KMS-11 (cell line): ENCODE data around the gene ZNHIT1.

Source experiments
- H2AFZ ChIP-seq: fragments of 200-600 bp; sonication (generic); 2 replicates; pipeline ENCODE4 v1.6.1; 2016; ENCODE audit warnings: antibody characterized with exemption, mixed run types, low read depth
- H3K27ac ChIP-seq: fragments of 200-600 bp; sonication (generic); 2 replicates; pipeline ENCODE4 v1.6.1; 2016; ENCODE audit warnings: mild to moderate bottlenecking, mixed run types
- H3K27me3 ChIP-seq: fragments of 200-600 bp; sonication (generic); 2 replicates; pipeline ENCODE4 v1.6.1; 2017; ENCODE audit warnings: mild to moderate bottlenecking, low read depth, mixed run types, moderate library complexity; ENCODE audit not compliant: insufficient read depth
- H3K36me3 ChIP-seq: fragments of 200-600 bp; sonication (generic); 2 replicates; pipeline ENCODE4 v1.6.1; 2017; ENCODE audit warnings: mild to moderate bottlenecking, mixed run types; ENCODE audit not compliant: insufficient read depth
- H3K4me1 ChIP-seq: fragments of 200-600 bp; sonication (generic); 2 replicates; pipeline ENCODE4 v1.6.1; 2016; ENCODE audit warnings: mild to moderate bottlenecking, low read depth, mixed run types; ENCODE audit not compliant: poor library complexity, severe bottlenecking
- H3K4me2 ChIP-seq: fragments of 200-600 bp; sonication (generic); 2 replicates; pipeline ENCODE4 v1.7.0; 2016; ENCODE audit warnings: mild to moderate bottlenecking, mixed run types
- H3K4me3 ChIP-seq: fragments of 200-600 bp; sonication (generic); IDR thresholded peaks from 2 replicates; pipeline ENCODE4 v1.6.1; 2017; ENCODE audit warnings: low read depth, low read length, mixed read lengths; ENCODE audit not compliant: insufficient read depth
- H3K79me2 ChIP-seq: fragments of 200-600 bp; sonication (generic); 2 replicates; pipeline ENCODE4 v1.6.1; 2016; ENCODE audit warnings: low read depth, mixed run types; ENCODE audit not compliant: insufficient read depth
- H3K9ac ChIP-seq: fragments of 200-600 bp; sonication (generic); 2 replicates; pipeline ENCODE4 v1.6.1; 2016; ENCODE audit warnings: mild to moderate bottlenecking, mixed run types
- H4K20me1 ChIP-seq: fragments of 200-600 bp; sonication (generic); 2 replicates; pipeline ENCODE4 v1.6.1; 2016; ENCODE audit warnings: mild to moderate bottlenecking, mixed run types; ENCODE audit not compliant: insufficient read depth
- TF ChIP-seq, protein P1 (sequence below): fragments of 200-600 bp; sonication (generic); conservative IDR thresholded peaks from 2 replicates; pipeline ENCODE4 v1.6.1; 2017; ENCODE audit warnings: low read depth, mild to moderate bottlenecking, antibody characterized with exemption, low read length, moderate library complexity, mixed read lengths

The ZNHIT1 gene

DNA sequence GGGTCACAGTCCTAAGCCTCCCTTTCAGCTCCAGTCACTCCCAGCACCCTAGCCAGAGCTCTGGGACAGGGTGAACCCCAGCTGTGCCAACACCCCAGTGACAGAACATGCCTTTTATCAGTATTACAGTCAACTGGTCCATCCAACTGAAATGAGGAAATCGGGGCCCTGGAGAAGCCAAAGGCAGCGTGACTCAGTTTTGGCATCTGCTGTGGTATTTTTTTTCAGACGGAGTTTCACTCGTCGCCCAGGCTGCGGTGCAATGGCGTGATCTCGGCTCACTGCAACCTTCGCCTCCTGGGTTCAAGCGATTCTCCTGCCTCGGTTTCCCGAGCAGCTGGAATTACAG, 23.0 kb downstream of the ZNHIT1 start:
- Histone ChIP-seq H3K4me2 (no peak overlapping the region), H3K9ac (no peak overlapping the region), H2AFZ (no peak overlapping the region), H3K4me3 (no peak overlapping the region), H3K27me3 (no peaks in the 10 kb centered on the region), H3K4me1 (peaks cover 19% of the 10 kb centered on the region), H4K20me1 (no peaks in the 10 kb centered on the region), H3K79me2 (peaks cover 18% of the 10 kb centered on the region), H3K36me3 (no peaks in the 10 kb centered on the region), H3K27ac (no peak overlapping the region)
- TF ChIP-seq, protein P1, sequence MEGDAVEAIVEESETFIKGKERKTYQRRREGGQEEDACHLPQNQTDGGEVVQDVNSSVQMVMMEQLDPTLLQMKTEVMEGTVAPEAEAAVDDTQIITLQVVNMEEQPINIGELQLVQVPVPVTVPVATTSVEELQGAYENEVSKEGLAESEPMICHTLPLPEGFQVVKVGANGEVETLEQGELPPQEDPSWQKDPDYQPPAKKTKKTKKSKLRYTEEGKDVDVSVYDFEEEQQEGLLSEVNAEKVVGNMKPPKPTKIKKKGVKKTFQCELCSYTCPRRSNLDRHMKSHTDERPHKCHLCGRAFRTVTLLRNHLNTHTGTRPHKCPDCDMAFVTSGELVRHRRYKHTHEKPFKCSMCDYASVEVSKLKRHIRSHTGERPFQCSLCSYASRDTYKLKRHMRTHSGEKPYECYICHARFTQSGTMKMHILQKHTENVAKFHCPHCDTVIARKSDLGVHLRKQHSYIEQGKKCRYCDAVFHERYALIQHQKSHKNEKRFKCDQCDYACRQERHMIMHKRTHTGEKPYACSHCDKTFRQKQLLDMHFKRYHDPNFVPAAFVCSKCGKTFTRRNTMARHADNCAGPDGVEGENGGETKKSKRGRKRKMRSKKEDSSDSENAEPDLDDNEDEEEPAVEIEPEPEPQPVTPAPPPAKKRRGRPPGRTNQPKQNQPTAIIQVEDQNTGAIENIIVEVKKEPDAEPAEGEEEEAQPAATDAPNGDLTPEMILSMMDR = no peak

DNA sequence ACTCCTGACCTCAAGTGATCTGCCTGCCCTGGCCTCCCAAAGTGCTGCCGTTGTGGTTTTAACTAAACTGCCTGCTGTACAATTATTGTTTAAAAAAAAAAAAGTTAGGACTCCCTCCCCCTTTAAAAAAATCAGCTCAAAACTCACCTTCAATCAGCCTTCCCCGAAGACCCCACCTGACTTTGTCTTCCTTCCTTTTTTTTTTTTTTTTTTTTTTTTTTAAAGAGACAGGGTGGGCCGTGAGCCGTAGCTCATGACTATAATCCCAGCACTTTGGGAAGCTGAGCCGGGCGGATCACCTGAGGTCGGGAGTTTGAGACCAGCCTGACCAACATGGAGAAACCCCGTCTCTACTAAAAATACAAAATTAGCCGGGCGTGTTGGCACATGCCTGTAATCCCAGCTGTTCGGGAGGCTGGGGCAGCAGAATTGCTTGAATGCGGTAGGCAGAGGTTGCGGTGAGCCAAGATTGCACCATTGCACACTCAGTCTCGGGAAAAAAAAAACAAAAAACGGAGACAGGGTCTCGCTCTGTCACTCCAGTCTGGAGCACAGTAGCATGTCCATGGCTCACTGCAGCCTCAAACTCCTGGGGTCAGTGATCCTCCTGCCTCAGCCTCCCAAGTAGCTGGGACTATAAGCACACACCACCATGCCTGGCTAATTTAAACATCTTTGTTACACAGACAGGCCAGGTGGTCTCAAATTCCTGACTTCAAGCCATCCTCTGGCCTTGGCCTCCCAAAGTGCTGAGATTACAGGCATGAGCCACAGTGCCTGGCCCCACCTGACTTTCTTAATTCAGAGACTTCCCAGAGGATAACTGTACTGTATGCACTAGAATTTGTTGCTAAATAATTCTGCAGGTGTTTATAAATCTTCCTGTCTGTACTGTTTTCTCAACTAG, 23.7 kb downstream of the ZNHIT1 start:
- Histone ChIP-seq H3K4me2 (no peak overlapping the region), H4K20me1 (no peaks in the 10 kb centered on the region), H3K4me1 (peaks cover 19% of the 10 kb centered on the region), H3K79me2 (peaks cover 18% of the 10 kb centered on the region), H3K27me3 (no peaks in the 10 kb centered on the region), H2AFZ (no peak overlapping the region), H3K9ac (no peak overlapping the region), H3K27ac (no peak overlapping the region), H3K36me3 (no peaks in the 10 kb centered on the region), H3K4me3 (no peak overlapping the region)
- TF ChIP-seq, protein P1 = no peak

DNA sequence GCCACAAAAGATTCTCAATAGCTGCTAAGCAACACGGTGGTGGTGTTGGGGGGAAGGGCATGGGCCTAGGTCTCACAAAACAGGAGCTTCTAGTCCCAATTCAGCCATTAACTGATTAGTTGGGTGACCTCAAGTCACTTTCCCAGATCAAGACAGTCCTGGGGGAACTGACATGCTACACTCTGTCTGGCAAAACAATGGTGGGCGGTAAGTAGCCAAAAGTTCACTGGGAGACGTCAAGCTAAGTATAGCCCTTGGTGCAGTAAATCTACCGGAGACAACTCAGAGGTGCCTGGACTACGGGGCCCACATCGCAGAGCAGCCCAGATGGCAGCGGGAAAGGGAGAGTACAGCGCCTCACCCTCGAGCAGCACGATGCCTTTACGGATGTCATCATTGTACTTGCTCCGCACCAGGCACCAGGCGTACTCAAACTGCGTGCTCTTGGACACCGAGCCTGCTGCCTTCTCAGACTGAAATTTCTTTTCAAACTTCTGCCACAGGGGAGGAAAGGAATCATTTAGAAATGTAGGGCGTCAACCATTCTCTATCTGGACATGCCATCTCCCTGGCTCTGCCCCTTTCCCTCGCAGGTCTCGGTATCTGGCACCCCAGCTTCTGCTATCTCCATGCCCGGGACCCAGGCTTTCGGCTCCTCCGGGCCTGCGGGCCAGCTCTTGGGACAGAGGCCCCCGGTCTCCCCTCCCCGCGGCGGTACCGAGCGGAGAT, 25.8 kb downstream of the ZNHIT1 start:
- Histone ChIP-seq H3K9ac (peak overlapping the region; percentile 93; the same call in 1 of the 2 replicates), H3K36me3 (no peaks in the 10 kb centered on the region), H3K4me3 (peak overlapping the region; percentile 75), H3K79me2 (peaks cover 18% of the 10 kb centered on the region), H3K27ac (peak overlapping the region; percentile 89), H3K27me3 (no peaks in the 10 kb centered on the region), H3K4me1 (peaks cover 19% of the 10 kb centered on the region), H3K4me2 (peak overlapping the region; percentile 93), H2AFZ (peak overlapping the region; percentile 68), H4K20me1 (no peaks in the 10 kb centered on the region)
- TF ChIP-seq, protein P1 = no peak; the same call in 1 of the 2 replicates

DNA sequence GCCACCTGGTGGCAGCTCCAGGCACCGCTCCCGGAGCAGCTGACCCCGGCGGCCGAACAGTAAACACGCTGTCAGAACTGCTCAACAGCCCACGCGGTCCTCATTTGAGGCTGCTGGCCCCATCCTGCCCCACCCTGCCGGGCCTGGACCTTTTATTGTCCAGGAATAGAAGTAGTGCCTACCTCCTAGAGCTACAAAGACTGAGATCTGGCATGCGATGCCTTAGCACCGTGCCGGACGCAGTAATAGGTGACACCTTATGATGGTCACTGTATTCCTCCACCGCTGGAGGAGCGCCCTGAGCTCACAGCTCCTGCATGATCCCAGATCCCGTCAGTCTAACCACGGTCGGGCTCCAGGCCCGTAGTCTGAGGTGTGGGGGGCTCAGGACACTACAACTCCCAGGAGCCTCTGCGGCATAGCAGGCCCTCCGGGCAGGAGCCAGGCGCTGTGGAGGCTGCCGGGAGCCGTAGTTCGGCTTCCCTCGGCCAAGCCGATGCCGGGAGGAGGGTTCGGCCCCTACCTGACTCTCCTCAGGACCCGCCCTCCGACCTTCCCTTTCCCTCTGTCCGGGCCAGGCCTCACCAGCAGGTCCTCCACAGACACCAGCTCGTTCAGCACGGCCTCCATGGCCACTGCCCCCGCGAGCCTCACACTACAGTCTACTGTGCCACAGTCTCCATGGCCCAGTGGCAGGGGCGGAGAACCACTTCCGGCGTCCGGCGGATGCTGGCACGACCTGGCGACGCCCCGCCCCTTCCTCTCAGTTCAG, 26.6 kb downstream of the ZNHIT1 start, which contains the start of gene FIS1:
Gene FIS1 (minus strand): TSS at position 707 of the 772 bp plus-strand sequence. CDS start 77 bp downstream, at position 630.
- Histone ChIP-seq H3K36me3 (no peaks in the 10 kb centered on the region), H3K27ac (peak within 1 kb of the TSS; percentile 89), H3K79me2 (peaks cover 23% of the 10 kb centered on the region), H2AFZ (peak within 1 kb of the TSS; percentile 68), H3K4me2 (peak within 1 kb of the TSS; percentile 93), H3K4me1 (peaks cover 19% of the 10 kb centered on the region), H3K27me3 (no peaks in the 10 kb centered on the region), H3K9ac (peak within 1 kb of the TSS; percentile 93), H4K20me1 (no peaks in the 10 kb centered on the region), H3K4me3 (peak within 1 kb of the TSS; percentile 75)
- TF ChIP-seq, protein P1 = peak; percentile 91
